ENCODE data around the gene MRPS35. TPM values are rescaled to one million over a fixed set of nuclear protein-coding genes. Genes with fewer than 3 reads are reported as not detected.

The MRPS35 gene
- total RNA-seq, 1 experiment from 2014 or later = 43.5 TPM

GRCh38 chr12:27800819-27801218 lies 90.2 kb downstream of the MRPS35 start (continued):
- TF ChIP-seq OVOL2 (CRISPR knock-in tag; IDR thresholded peaks at IDR 0.05; ENCODE audit: borderline replicate concordance) = no peak
- no peak for TF ChIP-seq ELF4 (CRISPR knock-in tag; IDR thresholded peaks at IDR 0.05; ENCODE audit: low read depth)
- TF ChIP-seq CTCF (IDR thresholded peaks at IDR 0.05) = no peak

GRCh38 chr12:27801630-27802029 lies 91.0 kb downstream of the MRPS35 start:
- no peaks in the 10 kb centered on the region for H3K4me1 Mint-ChIP-seq
- no peak overlapping the region for H3K4me3 Mint-ChIP-seq
- no peaks in the 10 kb centered on the region for H3K27me3 Mint-ChIP-seq (ENCODE audit: low read depth)
- ATAC-seq (no peak), DNase-seq (ENCODE audit: low spot score) (no peak)
- H3K9me3 Mint-ChIP-seq = no peaks in the 10 kb centered on the region
- peaks cover 26% of the 10 kb centered on the region for H3K36me3 Mint-ChIP-seq
- H3K27ac Mint-ChIP-seq = no peak overlapping the region
- POLR2A ChIA-PET = interaction anchor here (0.5 kb wide), 1 partner anchor 16 kb away, joined by 3 read pairs; no protein-coding TSS in a partner anchor
- CTCF ChIA-PET = no interaction called here
- no peak for TF ChIP-seq ZNF121 (CRISPR knock-in tag; IDR thresholded peaks at IDR 0.05)
- no peak for TF ChIP-seq ZBTB43 (CRISPR knock-in tag; IDR thresholded peaks at IDR 0.05)
- TF ChIP-seq GTF2I (CRISPR knock-in tag; conservative IDR thresholded peaks at IDR 0.05) = no peak
- no peak for TF ChIP-seq ZNF532 (CRISPR knock-in tag; IDR thresholded peaks at IDR 0.05; ENCODE audit: borderline replicate concordance)
- no peak for TF ChIP-seq PRDM15 (CRISPR knock-in tag; IDR thresholded peaks at IDR 0.05)
- no peak for TF ChIP-seq E2F4 (CRISPR knock-in tag; IDR thresholded peaks at IDR 0.05; ENCODE audit: borderline replicate concordance, low read depth)
- no peak for TF ChIP-seq CDX4 (CRISPR knock-in tag; IDR thresholded peaks at IDR 0.05; ENCODE audit: borderline replicate concordance)
- TF ChIP-seq TEAD1 (CRISPR knock-in tag; IDR thresholded peaks at IDR 0.05) = no peak
- TF ChIP-seq NFE2L1 (CRISPR knock-in tag; IDR thresholded peaks at IDR 0.05) = no peak
- TF ChIP-seq ZNF219 (CRISPR knock-in tag; IDR thresholded peaks at IDR 0.05; ENCODE audit: borderline replicate concordance) = no peak
- TF ChIP-seq MLX (CRISPR knock-in tag; IDR thresholded peaks at IDR 0.05) = no peak
- TF ChIP-seq SMAD3 (CRISPR knock-in tag; IDR thresholded peaks at IDR 0.05; ENCODE audit: borderline replicate concordance) = no peak
- TF ChIP-seq NR2C2 (CRISPR knock-in tag; IDR thresholded peaks at IDR 0.05) = no peak
- no peak for TF ChIP-seq ATF2 (CRISPR knock-in tag; IDR thresholded peaks at IDR 0.05; ENCODE audit: borderline replicate concordance, low read depth)

Measured in WTC11 (cell line).